AG04449 (cell line): ENCODE measurements around the gene MRPL36.

Source experiments
- CTCF ChIA-PET: fragments of 350-600 bp; formaldehyde crosslinking; extraction: SDS; loops from one replicate; lab custom pipeline; 2021; ENCODE audit warnings: antibody characterized with exemption; lab: Yijun Ruan, JAX
- POLR2A ChIA-PET: fragments of 400-600, 350-600 bp; formaldehyde crosslinking; extraction: SDS; loops from one replicate; lab custom pipeline; 2020; ENCODE audit warnings: antibody characterized with exemption, inconsistent platforms; lab: Yijun Ruan, JAX
- DNase-seq: peaks from one replicate; pipeline ENCODE4 v3.0.0-alpha.2; 2010; ENCODE audit warnings: low read depth, low spot score
- H3K4me3 ChIP-seq: 2 replicates; pipeline ENCODE4 v1.5.1; 2011; ENCODE audit warnings: low read depth, mild to moderate bottlenecking, control low read depth, low read length
- CTCF ChIP-seq: IDR thresholded peaks from one replicate; pipeline ENCODE4 v1.5.1; 2011; ENCODE audit warnings: mild to moderate bottlenecking, moderate library complexity, low read length, control low read depth, inconsistent platforms; ENCODE audit not compliant: insufficient read depth; ENCODE audit errors: missing control alignments

The MRPL36 gene

GRCh38 chr5:1808439-1808838 is 8.8 kb upstream of the MRPL36 start:
- no peak overlapping the region for H3K4me3 ChIP-seq
- no peak for TF ChIP-seq CTCF
- POLR2A ChIA-PET = no interaction called here
- CTCF ChIA-PET = no interaction called here
- no peak for DNase-seq

- no peak overlapping the region for H3K4me3 ChIP-seq
- POLR2A ChIA-PET = no interaction called here
- no peak for TF ChIP-seq CTCF
- CTCF ChIA-PET = no interaction called here
- no peak for DNase-seq
These were observed 8.0 kb upstream of the MRPL36 start for GRCh38 chr5:1807451-1808185.

GRCh38 chr5:1806974-1807373 is 7.3 kb upstream of the MRPL36 start:
- no peak for TF ChIP-seq CTCF
- DNase-seq = no peak
- H3K4me3 ChIP-seq = no peak overlapping the region
- POLR2A ChIA-PET = no interaction called here
- CTCF ChIA-PET = no interaction called here

- no peak for DNase-seq
- CTCF ChIA-PET = no interaction called here
- no peak for TF ChIP-seq CTCF
- POLR2A ChIA-PET = no interaction called here
- no peak overlapping the region for H3K4me3 ChIP-seq
These were observed 6.6 kb upstream of the MRPL36 start for GRCh38 chr5:1806199-1806598.

- no peak for TF ChIP-seq CTCF
- CTCF ChIA-PET = no interaction called here
- no peak for DNase-seq
- no peak overlapping the region for H3K4me3 ChIP-seq
- POLR2A ChIA-PET = no interaction called here
These were observed 6.1 kb upstream of the MRPL36 start for GRCh38 chr5:1805736-1806135.

- H3K4me3 ChIP-seq = no peak overlapping the region
- TF ChIP-seq CTCF = no peak
- ChIA-PET CTCF (no interaction called here), POLR2A (no interaction called here)
- DNase-seq = no peak
These were observed 5.7 kb upstream of the MRPL36 start for GRCh38 chr5:1805326-1805725.
